ENCODE results near the gene TRMT5.

GRCh38 chr14:60999536-60999935, 18.7 kb upstream of the TRMT5 start:
- TF ChIP-seq ZNF565 (CRISPR knock-in tag; conservative IDR thresholded peaks at IDR 0.05; ENCODE audit: low read depth) (no peak), ZFP30 (CRISPR knock-in tag; IDR thresholded peaks at IDR 0.05) (no peak), RARB (CRISPR knock-in tag; IDR thresholded peaks at IDR 0.05) (no peak), CSRNP3 (CRISPR knock-in tag; IDR thresholded peaks at IDR 0.05) (no peak), TSHZ2 (CRISPR knock-in tag; IDR thresholded peaks at IDR 0.05) (no peak), GLIS3 (CRISPR knock-in tag; IDR thresholded peaks at IDR 0.05) (no peak)
- TF ChIP-seq, protein P1, sequence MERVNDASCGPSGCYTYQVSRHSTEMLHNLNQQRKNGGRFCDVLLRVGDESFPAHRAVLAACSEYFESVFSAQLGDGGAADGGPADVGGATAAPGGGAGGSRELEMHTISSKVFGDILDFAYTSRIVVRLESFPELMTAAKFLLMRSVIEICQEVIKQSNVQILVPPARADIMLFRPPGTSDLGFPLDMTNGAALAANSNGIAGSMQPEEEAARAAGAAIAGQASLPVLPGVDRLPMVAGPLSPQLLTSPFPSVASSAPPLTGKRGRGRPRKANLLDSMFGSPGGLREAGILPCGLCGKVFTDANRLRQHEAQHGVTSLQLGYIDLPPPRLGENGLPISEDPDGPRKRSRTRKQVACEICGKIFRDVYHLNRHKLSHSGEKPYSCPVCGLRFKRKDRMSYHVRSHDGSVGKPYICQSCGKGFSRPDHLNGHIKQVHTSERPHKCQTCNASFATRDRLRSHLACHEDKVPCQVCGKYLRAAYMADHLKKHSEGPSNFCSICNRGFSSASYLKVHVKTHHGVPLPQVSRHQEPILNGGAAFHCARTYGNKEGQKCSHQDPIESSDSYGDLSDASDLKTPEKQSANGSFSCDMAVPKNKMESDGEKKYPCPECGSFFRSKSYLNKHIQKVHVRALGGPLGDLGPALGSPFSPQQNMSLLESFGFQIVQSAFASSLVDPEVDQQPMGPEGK (CRISPR knock-in tag; IDR thresholded peaks at IDR 0.05; ENCODE audit: borderline replicate concordance) = no peak
